Liver (tissue), 3 donors: ENCODE results near the gene GPBP1L1.

Source experiments
- ATF3 ChIP-seq: IDR thresholded peaks from 2 replicates; pipeline ENCODE4 v1.6.1; 2016; ENCODE audit warnings: antibody characterized with exemption
- CTCF ChIP-seq: fragments of 150-350 bp; IDR thresholded peaks from 2 replicates; pipeline ENCODE4 v1.5.1; 2017; ENCODE audit warnings: improper control_type of control experiment, low read depth, low read length; ENCODE audit not compliant: missing input control
- FOXA1 ChIP-seq: IDR thresholded peaks from 2 replicates; pipeline ENCODE4 v1.6.1; 2016; ENCODE audit warnings: antibody characterized with exemption
- MAX ChIP-seq: IDR thresholded peaks from 2 replicates; pipeline ENCODE4 v1.6.1; 2016; ENCODE audit warnings: antibody characterized with exemption
- RAD21 ChIP-seq, 2 donors: IDR thresholded peaks; 2 replicates each; pipeline ENCODE4 v1.6.1; 2016; ENCODE audit warnings: antibody characterized with exemption in 2 of 2, mild to moderate bottlenecking in 2 of 2
- REST ChIP-seq: IDR thresholded peaks from 2 replicates; pipeline ENCODE4 v1.6.1; 2016; ENCODE audit warnings: antibody characterized with exemption, mild to moderate bottlenecking
- RXRA ChIP-seq, 2 donors: IDR thresholded peaks; 2 replicates each; pipeline ENCODE4 v1.6.1; 2017 to 2018; ENCODE audit warnings: antibody characterized with exemption in 2 of 2, mild to moderate bottlenecking in 1 of 2
- SP1 ChIP-seq: IDR thresholded peaks from 2 replicates; pipeline ENCODE4 v1.6.1; 2018; ENCODE audit warnings: antibody characterized with exemption, mild to moderate bottlenecking
- TAF1 ChIP-seq: conservative IDR thresholded peaks from 2 replicates; pipeline ENCODE4 v1.6.1; 2016; ENCODE audit warnings: antibody characterized with exemption, mild to moderate bottlenecking
- YY1 ChIP-seq: IDR thresholded peaks from 2 replicates; pipeline ENCODE4 v1.6.1; 2016; ENCODE audit warnings: antibody characterized with exemption, mild to moderate bottlenecking
- ZBTB33 ChIP-seq: IDR thresholded peaks from 2 replicates; pipeline ENCODE4 v1.6.1; 2016; ENCODE audit warnings: antibody characterized with exemption
- donor health status: healthy.
- donor health status: healthy.

- TF ChIP-seq TAF1, result no peak
- TF ChIP-seq RXRA (IDR thresholded peaks at IDR 0.05), result no peak
- no peak for TF ChIP-seq ATF3
- TF ChIP-seq CTCF, result no peak
- no peak for TF ChIP-seq MAX
- no peak for TF ChIP-seq REST
- no peak for TF ChIP-seq SP1
- no peak for TF ChIP-seq RAD21 (IDR thresholded peaks at IDR 0.05)
- no peak for TF ChIP-seq ZBTB33
- no peak for TF ChIP-seq YY1
- no peak for TF ChIP-seq FOXA1
Observed at GRCh38 chr1:45684402-45684801, 1.9 kb downstream of the GPBP1L1 start.
